ENCODE results near the gene TSR1. TPM values are rescaled to one million over a fixed set of nuclear protein-coding genes. Genes with fewer than 3 reads are reported as not detected.

The TSR1 gene
- polyA plus RNA-seq, 3 donors = 8.1 to 10.8 (median 9.3) TPM

GRCh38 chr17:2274414-2274813, 61.8 kb downstream of the TSR1 start:
- Histone ChIP-seq H3K4me1 (ENCODE audit: control insufficient read depth in 1 of 2, insufficient read depth in 2 of 2, low read length in 2 of 2) (no peaks in the 10 kb centered on the region), H2AFZ (ENCODE audit: insufficient read depth, low read depth, low read length, poor library complexity, severe bottlenecking) (no peak overlapping the region), H3K27ac (ENCODE audit: low read depth in 1 of 2, low read length in 2 of 2) (no peak overlapping the region), H3K27me3 (ENCODE audit: control insufficient read depth in 2 of 2, insufficient read depth in 2 of 2, low read length in 2 of 2) (no peaks in the 10 kb centered on the region), H4K20me1 (ENCODE audit: insufficient read depth, low read length) (no peaks in the 10 kb centered on the region), H3K9ac (ENCODE audit: insufficient read depth, low read length, poor library complexity, severe bottlenecking) (no peak overlapping the region), H3K4me3 (replicated peaks in 1 of 3; ENCODE audit: low read depth in 2 of 3, low read length in 3 of 3) (no peak overlapping the region), H3K36me3 (replicated peaks in 1 of 2; ENCODE audit: control insufficient read depth in 1 of 2, insufficient read depth in 2 of 2, low read length in 2 of 2) (peaks cover 25 to 67% of the 10 kb centered on the region in 2 donors), H3K4me2 (replicated peaks; ENCODE audit: extremely low read depth, low read length, poor library complexity, severe bottlenecking) (no peak overlapping the region), H3K9me3 (replicated peaks in 1 of 2; ENCODE audit: control insufficient read depth in 1 of 2, insufficient read depth in 1 of 2, low read length in 2 of 2) (no peaks in the 10 kb centered on the region), H3K79me2 (ENCODE audit: insufficient read depth, low read length) (no peaks in the 10 kb centered on the region)
- no CpG with 5 or more reads among the region's 2 CpGs for WGBS (ENCODE audit: insufficient coverage)
- Mint-ChIP-seq H3K27ac (no peak overlapping the region), H3K36me3 (peaks cover 51 to 69% of the 10 kb centered on the region in 2 donors), H3K9me3 (no peaks in the 10 kb centered on the region), H3K27me3 (ENCODE audit: low read depth in 3 of 3) (no peaks in the 10 kb centered on the region), H3K4me1 (no peaks in the 10 kb centered on the region), H3K4me3 (no peak overlapping the region)
- DNase-seq = no peak
- intact Hi-C loops (cut with micrococcal nuclease) = no loop called here
- no peak for TF ChIP-seq CTCF (IDR thresholded peaks at IDR 0.05)

Small RNA genes within 50 kb of the gene (small RNA-seq; reads per million reads assigned to genes)
- gene AC006435.3 (ENCODE audit: insufficient read length, low read depth) (not detected), gene SNORD91A (ENCODE audit: insufficient read length, low read depth) (168 reads per million, percentile 97 among the genes with 10 or more reads in this experiment), gene SNORD91B (ENCODE audit: insufficient read length, low read depth) (208 reads per million, percentile 97 among the genes with 10 or more reads in this experiment)

Other genes with a start within 250 kb of the TSR1 start
- 1 to 10 TPM in 2 of 3 donors, under 1 TPM in 1; 0.67 to 7.1 (median 1.1) TPM for gene SMG6, start 32.7 kb downstream of the TSR1 start, polyA plus RNA-seq
- gene SRR, start 32.5 kb downstream of the TSR1 start, polyA plus RNA-seq = 1 to 10 TPM; 3.4 to 5.7 (median 3.7) TPM
- gene SGSM2, start 1.0 kb upstream of the TSR1 start, polyA plus RNA-seq = 100 to 1,000 TPM in 1 of 3 donors, 1 to 10 TPM in 2; 3.0 to 130 (median 3.5) TPM
- 10 to 100 TPM in 1 of 3 donors, 1 to 10 TPM in 1, under 1 TPM in 1; 0.28 to 42.4 (median 1.3) TPM for gene MNT, start 64.6 kb upstream of the TSR1 start, polyA plus RNA-seq
- gene METTL16, start 175.4 kb upstream of the TSR1 start, polyA plus RNA-seq = 1 to 10 TPM; 3.0 to 8.0 (median 4.7) TPM

All from CD14-positive monocyte (primary cell).